GM19467 (cell line): ENCODE results near the gene ZNF850.
A peak's percentile ranks its signal among the peaks of the same experiment; 100 is the strongest.

Experiments
- ATAC-seq: cut with Tn5 transposase; IDR thresholded peaks from one replicate; pipeline ENCODE4 v1.9.1; 2021; ENCODE audit warnings: mild to moderate bottlenecking, moderate library complexity; ENCODE audit not compliant: unreplicated experiment

The ZNF850 gene

GRCh38 chr19:36707134-36707533 lies 65.5 kb downstream of the ZNF850 start:
- ATAC-seq: no peak

GRCh38 chr19:36688058-36688457 lies 84.5 kb downstream of the ZNF850 start:
- ATAC-seq: no peak

- ATAC-seq: peak; percentile 90
Measured at GRCh38 chr19:36687214-36688056, 85.2 kb downstream of the ZNF850 start, which contains the start of gene ZNF567. Gene ZNF567 (plus strand): TSS chr19:36687612. CDS start chr19:36694868, 7,256 bp downstream.

- ATAC-seq: no peak
Measured at GRCh38 chr19:36686365-36687213, 86.0 kb downstream of the ZNF850 start.

- no peak for ATAC-seq
Measured at GRCh38 chr19:36685835-36686234, 86.8 kb downstream of the ZNF850 start.

GRCh38 chr19:36679455-36679854 lies 93.2 kb downstream of the ZNF850 start:
- no peak for ATAC-seq

GRCh38 chr19:36674201-36674600 lies 98.4 kb downstream of the ZNF850 start:
- ATAC-seq: no peak

GRCh38 chr19:36672368-36672767 lies 100.2 kb downstream of the ZNF850 start:
- ATAC-seq: no peak

GRCh38 chr19:36668646-36669045 lies 104.0 kb downstream of the ZNF850 start:
- no peak for ATAC-seq

GRCh38 chr19:36665832-36666231 lies 106.8 kb downstream of the ZNF850 start:
- no peak for ATAC-seq
